ENCODE measurements around the gene SLC6A1.

The SLC6A1 gene

GRCh38 chr3:10988001-10988665 lies 4.4 kb upstream of the SLC6A1 start:
- DNase-seq (ENCODE audit: low read depth): no peak
- H3K4me3 ChIP-seq (ENCODE audit: low read depth, low read length): no peak overlapping the region

- no peak for DNase-seq (ENCODE audit: low read depth)
- no peak overlapping the region for H3K4me3 ChIP-seq (ENCODE audit: low read depth, low read length)
Observed at GRCh38 chr3:10988991-10989484, 3.5 kb upstream of the SLC6A1 start.

- no peak overlapping the region for H3K4me3 ChIP-seq (ENCODE audit: low read depth, low read length)
- DNase-seq (ENCODE audit: low read depth): no peak
Observed at GRCh38 chr3:10992943-10993728, 588 bp downstream of the SLC6A1 start.

GRCh38 chr3:10993729-10994065 lies 1.1 kb downstream of the SLC6A1 start:
- no peak for DNase-seq (ENCODE audit: low read depth)
- no peak overlapping the region for H3K4me3 ChIP-seq (ENCODE audit: low read depth, low read length)

GRCh38 chr3:10994306-10994705 lies 1.8 kb downstream of the SLC6A1 start:
- no peak for DNase-seq (ENCODE audit: low read depth)
- H3K4me3 ChIP-seq (ENCODE audit: low read depth, low read length): no peak overlapping the region

- no peak for DNase-seq (ENCODE audit: low read depth)
Observed at GRCh38 chr3:10995871-10996270, 3.3 kb downstream of the SLC6A1 start.

GRCh38 chr3:10996345-10997013 lies 3.9 kb downstream of the SLC6A1 start:
- DNase-seq (ENCODE audit: low read depth): no peak
- no peak overlapping the region for H3K4me3 ChIP-seq (ENCODE audit: low read depth, low read length)

More at GRCh38 chr3:10995871-10996270, 3.3 kb downstream of the SLC6A1 start:
- H3K4me3 ChIP-seq (ENCODE audit: low read depth, low read length): no peak overlapping the region

GRCh38 chr3:10997196-10997595 lies 4.6 kb downstream of the SLC6A1 start:
- no peak overlapping the region for H3K4me3 ChIP-seq (ENCODE audit: low read depth, low read length)
- DNase-seq (ENCODE audit: low read depth): no peak

GRCh38 chr3:10998542-10998941 lies 6.0 kb downstream of the SLC6A1 start:
- H3K4me3 ChIP-seq (ENCODE audit: low read depth, low read length): no peak overlapping the region
- no peak for DNase-seq (ENCODE audit: low read depth)

- H3K4me3 ChIP-seq (ENCODE audit: low read depth, low read length): no peak overlapping the region
Observed at GRCh38 chr3:10999221-11000107, 6.9 kb downstream of the SLC6A1 start.

GRCh38 chr3:11000528-11000927 lies 8.0 kb downstream of the SLC6A1 start:
- H3K4me3 ChIP-seq (ENCODE audit: low read depth, low read length): no peak overlapping the region
- no peak for DNase-seq (ENCODE audit: low read depth)

More at GRCh38 chr3:10999221-11000107, 6.9 kb downstream of the SLC6A1 start:
- DNase-seq (ENCODE audit: low read depth): no peak

GRCh38 chr3:11001020-11001657 lies 8.6 kb downstream of the SLC6A1 start:
- no peak overlapping the region for H3K4me3 ChIP-seq (ENCODE audit: low read depth, low read length)
- DNase-seq (ENCODE audit: low read depth): no peak

- no peak for DNase-seq (ENCODE audit: low read depth)
Observed at GRCh38 chr3:11001658-11002021, 9.1 kb downstream of the SLC6A1 start.

GRCh38 chr3:11002371-11002807 lies 9.8 kb downstream of the SLC6A1 start:
- H3K4me3 ChIP-seq (ENCODE audit: low read depth, low read length): no peak overlapping the region
- no peak for DNase-seq (ENCODE audit: low read depth)

More at GRCh38 chr3:11001658-11002021, 9.1 kb downstream of the SLC6A1 start:
- H3K4me3 ChIP-seq (ENCODE audit: low read depth, low read length): no peak overlapping the region

GRCh38 chr3:11004563-11004962 lies 12.0 kb downstream of the SLC6A1 start:
- no peak for DNase-seq (ENCODE audit: low read depth)
- no peak overlapping the region for H3K4me3 ChIP-seq (ENCODE audit: low read depth, low read length)

- no peak for DNase-seq (ENCODE audit: low read depth)
- no peak overlapping the region for H3K4me3 ChIP-seq (ENCODE audit: low read depth, low read length)
Observed at GRCh38 chr3:11005686-11006256, 13.2 kb downstream of the SLC6A1 start.

GRCh38 chr3:11006986-11007933 lies 14.7 kb downstream of the SLC6A1 start:
- H3K4me3 ChIP-seq (ENCODE audit: low read depth, low read length): no peak overlapping the region
- DNase-seq (ENCODE audit: low read depth): no peak

GRCh38 chr3:11009898-11010297 lies 17.4 kb downstream of the SLC6A1 start:
- no peak overlapping the region for H3K4me3 ChIP-seq (ENCODE audit: low read depth, low read length)
- DNase-seq (ENCODE audit: low read depth): no peak
